ENCODE measurements around the gene PTPRR.

- TF ChIP-seq, protein P1, sequence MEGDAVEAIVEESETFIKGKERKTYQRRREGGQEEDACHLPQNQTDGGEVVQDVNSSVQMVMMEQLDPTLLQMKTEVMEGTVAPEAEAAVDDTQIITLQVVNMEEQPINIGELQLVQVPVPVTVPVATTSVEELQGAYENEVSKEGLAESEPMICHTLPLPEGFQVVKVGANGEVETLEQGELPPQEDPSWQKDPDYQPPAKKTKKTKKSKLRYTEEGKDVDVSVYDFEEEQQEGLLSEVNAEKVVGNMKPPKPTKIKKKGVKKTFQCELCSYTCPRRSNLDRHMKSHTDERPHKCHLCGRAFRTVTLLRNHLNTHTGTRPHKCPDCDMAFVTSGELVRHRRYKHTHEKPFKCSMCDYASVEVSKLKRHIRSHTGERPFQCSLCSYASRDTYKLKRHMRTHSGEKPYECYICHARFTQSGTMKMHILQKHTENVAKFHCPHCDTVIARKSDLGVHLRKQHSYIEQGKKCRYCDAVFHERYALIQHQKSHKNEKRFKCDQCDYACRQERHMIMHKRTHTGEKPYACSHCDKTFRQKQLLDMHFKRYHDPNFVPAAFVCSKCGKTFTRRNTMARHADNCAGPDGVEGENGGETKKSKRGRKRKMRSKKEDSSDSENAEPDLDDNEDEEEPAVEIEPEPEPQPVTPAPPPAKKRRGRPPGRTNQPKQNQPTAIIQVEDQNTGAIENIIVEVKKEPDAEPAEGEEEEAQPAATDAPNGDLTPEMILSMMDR (IDR thresholded peaks at IDR 0.05 in 8 of 11, conservative IDR thresholded peaks at IDR 0.05 in 3 of 11), result no peak
- TF ChIP-seq POLR2A (IDR thresholded peaks at IDR 0.05), result no peak
Observed at GRCh38 chr12:70640901-70641300, 279.6 kb downstream of the PTPRR start.
